Smooth muscle cell (in vitro differentiated cells): ENCODE data around the gene FHIT. TPM values are rescaled to one million over a fixed set of nuclear protein-coding genes. Genes with fewer than 3 reads are reported as not detected.

Source experiments
- DNase-seq: peaks from one replicate; lab custom pipeline; 2025; ENCODE audit not compliant: unreplicated experiment; lab: John Stamatoyannopoulos, UW
- H2AFZ ChIP-seq: fragments of 200-600 bp; sonication (generic); 2 replicates; pipeline ENCODE4 v1.6.0; 2016; ENCODE audit warnings: antibody characterized with exemption, low read depth, mild to moderate bottlenecking
- H3F3A ChIP-seq: fragments of 200-600 bp; sonication (generic); 2 replicates; pipeline ENCODE4 v1.6.0; 2017; ENCODE audit warnings: antibody characterized with exemption, low read depth
- H3K27ac ChIP-seq: fragments of 200-600 bp; sonication (generic); 2 replicates; pipeline ENCODE4 v1.5.1; 2016; ENCODE audit warnings: low read depth, mild to moderate bottlenecking
- H3K27me3 ChIP-seq: fragments of 200-600 bp; sonication (generic); 2 replicates; pipeline ENCODE4 v1.6.1; 2016; ENCODE audit warnings: low read depth, mild to moderate bottlenecking
- H3K36me3 ChIP-seq: fragments of 200-600 bp; sonication (generic); 2 replicates; pipeline ENCODE4 v1.5.1; 2016; ENCODE audit warnings: low read depth
- H3K4me1 ChIP-seq: fragments of 200-600 bp; sonication (generic); 2 replicates; pipeline ENCODE4 v1.5.1; 2016; ENCODE audit warnings: low read depth
- H3K4me2 ChIP-seq: fragments of 200-600 bp; sonication (generic); 2 replicates; pipeline ENCODE4 v1.6.0; 2016; ENCODE audit warnings: mild to moderate bottlenecking
- H3K4me3 ChIP-seq: fragments of 200-600 bp; sonication (generic); 2 replicates; pipeline ENCODE4 v1.5.1; 2016; ENCODE audit warnings: mild to moderate bottlenecking
- H3K79me2 ChIP-seq: fragments of 200-600 bp; sonication (generic); 2 replicates; pipeline ENCODE4 v1.6.0; 2016; ENCODE audit warnings: low read depth, mild to moderate bottlenecking
- H3K9ac ChIP-seq: fragments of 200-600 bp; sonication (generic); 2 replicates; pipeline ENCODE4 v1.6.0; 2016; ENCODE audit warnings: low read depth
- H3K9me3 ChIP-seq: fragments of 200-600 bp; sonication (generic); replicated peaks from 2 replicates; pipeline ENCODE4 v1.5.1; 2016; ENCODE audit warnings: low read depth
- H4K20me1 ChIP-seq: fragments of 200-600 bp; sonication (generic); 2 replicates; pipeline ENCODE4 v1.6.0; 2016; ENCODE audit warnings: low read depth
- CTCF ChIP-seq: fragments of 200-600 bp; sonication (generic); IDR thresholded peaks from 2 replicates; pipeline ENCODE4 v1.5.1; 2017; ENCODE audit warnings: borderline replicate concordance, mild to moderate bottlenecking, antibody characterized with exemption; ENCODE audit not compliant: insufficient read depth, poor library complexity, severe bottlenecking
- WGBS: methylation state at CpG from one replicate; pipeline ENCODE4 v1.1.7; 2016; ENCODE audit warnings: low lambda C conversion rate; 5-methylcytosine and 5-hydroxymethylcytosine counted together
- polyA plus RNA-seq: library from polyadenylated mRNA; unstranded; fragments of >200 nt; fragmentation: Nextera tagmentation; extraction: Ambion mirVana; gene quantifications from 2 replicates; pipeline ENCODE4 v1.2.1, GENCODE V29; 2016
- total RNA-seq: library from RNA; depleted of rRNA; stranded (reverse); fragments of >200 nt; gene quantifications from 2 replicates; pipeline ENCODE4 v1.2.3, GENCODE V29; 2014

The FHIT gene
- total and polyA plus RNA-seq, 2 experiments from 2014 or later, result 5.9 to 6.7 TPM

- H3F3A ChIP-seq, result no peaks in the 10 kb centered on the region
- no peaks in the 10 kb centered on the region for H3K79me2 ChIP-seq
- H3K9ac ChIP-seq, result no peak overlapping the region
- no peaks in the 10 kb centered on the region for H3K36me3 ChIP-seq
- no peak overlapping the region for H2AFZ ChIP-seq
- no peak overlapping the region for H3K4me2 ChIP-seq
- DNase-seq, result no peak
- H3K4me3 ChIP-seq, result no peak overlapping the region
- H3K27ac ChIP-seq, result no peak overlapping the region
- no peaks in the 10 kb centered on the region for H3K9me3 ChIP-seq
- no peaks in the 10 kb centered on the region for H4K20me1 ChIP-seq
- no peak for TF ChIP-seq CTCF
- WGBS, result 78% methylated on average over 4 of the region's 4 CpGs
- H3K4me1 ChIP-seq, result no peaks in the 10 kb centered on the region
- H3K27me3 ChIP-seq, result no peaks in the 10 kb centered on the region
These were observed 1097.8 kb downstream of the FHIT start for GRCh38 chr3:60153221-60153999.

- H4K20me1 ChIP-seq, result no peaks in the 10 kb centered on the region
These were observed 1101.8 kb downstream of the FHIT start for GRCh38 chr3:60149501-60149900.

GRCh38 chr3:60147249-60147950, 1103.9 kb downstream of the FHIT start:
- H3K9ac ChIP-seq, result no peak overlapping the region
- peaks cover 17% of the 10 kb centered on the region for H3K4me1 ChIP-seq
- no peak for DNase-seq
- H3K27ac ChIP-seq, result no peak overlapping the region
- no peak for TF ChIP-seq CTCF
- H3K4me2 ChIP-seq, result no peak overlapping the region
- no peaks in the 10 kb centered on the region for H3K27me3 ChIP-seq
- 87% methylated on average over 15 of the region's 15 CpGs for WGBS
- no peak overlapping the region for H3K4me3 ChIP-seq
- no peaks in the 10 kb centered on the region for H4K20me1 ChIP-seq
- no peaks in the 10 kb centered on the region for H3K79me2 ChIP-seq
- H3F3A ChIP-seq, result no peaks in the 10 kb centered on the region
- H3K36me3 ChIP-seq, result no peaks in the 10 kb centered on the region
- no peaks in the 10 kb centered on the region for H3K9me3 ChIP-seq
- H2AFZ ChIP-seq, result no peak overlapping the region

More at GRCh38 chr3:60149501-60149900, 1101.8 kb downstream of the FHIT start:
- TF ChIP-seq CTCF, result no peak
- Histone ChIP-seq H3K36me3 (no peaks in the 10 kb centered on the region), H3K9ac (no peak overlapping the region), H3K79me2 (no peaks in the 10 kb centered on the region), H3K4me1 (peaks cover 17% of the 10 kb centered on the region), H3K4me2 (no peak overlapping the region), H3K9me3 (no peaks in the 10 kb centered on the region), H3K27me3 (no peaks in the 10 kb centered on the region), H3F3A (no peaks in the 10 kb centered on the region), H3K27ac (no peak overlapping the region), H3K4me3 (no peak overlapping the region), H2AFZ (no peak overlapping the region)
- 92% methylated on average over 3 of the region's 3 CpGs for WGBS
- no peak for DNase-seq
